A673 (cell line): Measurements from ENCODE around the gene RPL34.

Source experiments
- CTCF ChIP-seq: fragments of 300-800, 200-600 bp; sonication (generic); conservative IDR thresholded peaks from 2 replicates; pipeline ENCODE4 v1.5.1; 2017; ENCODE audit warnings: low read depth, mild to moderate bottlenecking, antibody characterized with exemption, low read length, moderate library complexity, mixed read lengths
- EZH2 ChIP-seq: fragments of 200-600 bp; sonication (generic); IDR thresholded peaks from 2 replicates; pipeline ENCODE4 v1.6.1; 2017; ENCODE audit warnings: borderline replicate concordance, low read depth, mild to moderate bottlenecking, mixed read lengths, antibody characterized with exemption, low read length; ENCODE audit not compliant: poor library complexity, severe bottlenecking

- no peak for TF ChIP-seq EZH2
- TF ChIP-seq CTCF = no peak
These were observed 42.3 kb downstream of the RPL34 start for GRCh38 chr4:108662629-108663028.
